Panc1 (cell line): ENCODE data around the gene PTS. TPM values are rescaled to one million over a fixed set of nuclear protein-coding genes. Genes with fewer than 3 reads are reported as not detected.

Experiments used
- ATAC-seq: fragments of 200-7000 bp; cut with Tn5 transposase; 2 replicates; pipeline ENCODE4 v1.9.1; 2020; ENCODE audit warnings: mild to moderate bottlenecking, moderate library complexity
- BruUV-seq: library from RNA; stranded (reverse); fragments of 400-500 nt; replicated peaks from 2 replicates; lab custom pipeline; 2021; lab: Mats Ljungman, UMichigan
- CTCF ChIA-PET: fragments of 300-600 bp; sonication (Branson Sonifier 250); formaldehyde crosslinking; loops from one replicate; lab custom pipeline; 2022; ENCODE audit warnings: antibody characterized with exemption; lab: Charles Lee
- POLR2A ChIA-PET: fragments of 300-600 bp; sonication (Branson Sonifier 250); formaldehyde crosslinking; loops from one replicate; lab custom pipeline; 2022; ENCODE audit warnings: antibody characterized with exemption; lab: Charles Lee
- DNase-seq: peaks from one replicate; pipeline ENCODE4 v3.0.0-alpha.2; 2010; ENCODE audit warnings: low read depth, low spot score
- H3K27ac ChIP-seq: 2 replicates; pipeline ENCODE4 v1.5.1; 2011; ENCODE audit warnings: mild to moderate bottlenecking, low read length, inconsistent platforms
- H3K27me3 ChIP-seq: fragments of 200-500 bp; sonication (Bioruptor generic); 2 replicates; pipeline ENCODE4 v1.6.0; 2014; ENCODE audit warnings: low read length, inconsistent platforms; ENCODE audit not compliant: control insufficient read depth, insufficient read depth
- H3K36me3 ChIP-seq: fragments of 200-500 bp; sonication (Bioruptor generic); 2 replicates; pipeline ENCODE4 v1.5.1; 2014; ENCODE audit warnings: inconsistent platforms, mild to moderate bottlenecking, low read length, moderate library complexity; ENCODE audit not compliant: control insufficient read depth, insufficient read depth
- H3K4me1 ChIP-seq: 2 replicates; pipeline ENCODE4 v1.5.1; 2011; ENCODE audit warnings: inconsistent platforms, mild to moderate bottlenecking, low read length, moderate library complexity; ENCODE audit not compliant: control insufficient read depth, insufficient read depth
- H3K4me3 ChIP-seq, 2 experiments: 2 replicates each; pipeline ENCODE4 v1.5.1; 2011 to 2012; ENCODE audit warnings: low read depth in 2 of 2, low read length in 2 of 2, mild to moderate bottlenecking in 2 of 2, inconsistent platforms in 1 of 2, moderate library complexity in 1 of 2
- H3K9me3 ChIP-seq: fragments of 200-500 bp; sonication (Bioruptor generic); 2 replicates; pipeline ENCODE4 v1.5.1; 2014; ENCODE audit warnings: low read depth, mild to moderate bottlenecking, inconsistent platforms, low read length, moderate library complexity; ENCODE audit not compliant: control insufficient read depth, insufficient read depth
- CTCF ChIP-seq: fragments of 450-650 bp; IDR thresholded peaks from 2 replicates; pipeline ENCODE4 v1.5.1; 2017; ENCODE audit warnings: mild to moderate bottlenecking
- POLR2AphosphoS5 ChIP-seq: IDR thresholded peaks from 2 replicates; pipeline ENCODE4 v1.6.1; 2012; ENCODE audit warnings: mild to moderate bottlenecking, low read depth, low read length, moderate library complexity
- REST ChIP-seq, 2 experiments: IDR thresholded peaks; 2 replicates each; pipeline ENCODE4 v1.6.1; 2011 to 2012; ENCODE audit warnings: low read depth in 2 of 2, control low read depth in 1 of 2, low read length in 1 of 2, mild to moderate bottlenecking in 1 of 2, moderate library complexity in 1 of 2; ENCODE audit not compliant: insufficient read depth in 1 of 2
- SIN3A ChIP-seq: IDR thresholded peaks from 2 replicates; pipeline ENCODE4 v1.6.1; 2012; ENCODE audit warnings: low read depth, mild to moderate bottlenecking, low read length, moderate library complexity, borderline replicate concordance; ENCODE audit not compliant: insufficient read depth
- TCF7L2 ChIP-seq: IDR thresholded peaks from 2 replicates; pipeline ENCODE4 v1.6.1; 2011; ENCODE audit warnings: mild to moderate bottlenecking, low read depth, low read length, inconsistent platforms
- in situ Hi-C: cut with HindIII; loops from 2 replicates; pipeline ENCODE4 v1.10.0; 2016; ENCODE audit warnings: low sequenced_read_pairs, low pct_unique_long_range_greater_than_20kb
- intact Hi-C: fragments of 100-400 bp; cut with micrococcal nuclease; formaldehyde crosslinking; loops from one replicate; pipeline ENCODE4 v1.10.0; 2022; ENCODE audit not compliant: unreplicated experiment
- total RNA-seq: library from RNA; stranded (reverse); gene quantifications from one replicate; pipeline ENCODE4 v1.2.1, GENCODE V29; 2021; ENCODE audit not compliant: unreplicated experiment

Gene PTS
- total RNA-seq, 1 experiment from 2014 or later, result 64.2 TPM

GRCh38 chr11:112215621-112216020, 10.6 kb upstream of the PTS start:
- in situ Hi-C loops (no loop called here), intact Hi-C loops (no loop called here)
- Histone ChIP-seq H3K27me3 (no peaks in the 10 kb centered on the region), H3K36me3 (no peaks in the 10 kb centered on the region), H3K4me1 (no peaks in the 10 kb centered on the region), H3K9me3 (no peaks in the 10 kb centered on the region), H3K27ac (no peak overlapping the region), H3K4me3 (no peak overlapping the region)
- ChIA-PET CTCF (no interaction called here), POLR2A (no interaction called here)
- no peak for TF ChIP-seq CTCF
- TF ChIP-seq SIN3A, result no peak
- TF ChIP-seq REST (IDR thresholded peaks at IDR 0.05; ENCODE audit: insufficient read depth in 1 of 2, low read depth in 2 of 2, low read length in 1 of 2), result no peak
- no peak for TF ChIP-seq POLR2AphosphoS5
- no peak for TF ChIP-seq TCF7L2
- ATAC-seq (no peak), DNase-seq (no peak)
- BruUV-seq, result no TSS peak

GRCh38 chr11:112216561-112217105, 9.6 kb upstream of the PTS start:
- no TSS peak for BruUV-seq
- intact Hi-C loops (no loop called here), in situ Hi-C loops (no loop called here)
- Histone ChIP-seq H3K4me3 (no peak overlapping the region), H3K27ac (no peak overlapping the region), H3K36me3 (no peaks in the 10 kb centered on the region), H3K4me1 (0 out of 2 replicates have a peak, but pooled peaks cover 4% of the 10 kb centered on the region), H3K9me3 (no peaks in the 10 kb centered on the region), H3K27me3 (no peaks in the 10 kb centered on the region)
- no peak for DNase-seq
- ChIA-PET POLR2A (no interaction called here), CTCF (no interaction called here)
- no peak for TF ChIP-seq CTCF
- TF ChIP-seq POLR2AphosphoS5, result no peak
- no peak for TF ChIP-seq SIN3A
- no peak for TF ChIP-seq TCF7L2
- no peak for TF ChIP-seq REST (IDR thresholded peaks at IDR 0.05; ENCODE audit: insufficient read depth in 1 of 2, low read depth in 2 of 2, low read length in 1 of 2)
- no peak for ATAC-seq
